Naive thymus-derived CD4-positive, alpha-beta T cell (primary cell): ENCODE results near the gene ZBTB17. TPM values are rescaled to one million over a fixed set of nuclear protein-coding genes. Genes with fewer than 3 reads are reported as not detected.

ENCODE experiments used
- ATAC-seq: fragments of 150-1000 bp; cut with Tn5 transposase; 2 replicates; pipeline ENCODE4 v1.10.0; 2021; ENCODE audit warnings: mild to moderate bottlenecking, moderate library complexity
- CTCF ChIA-PET: fragments of 350-600 bp; sonication (Branson Sonifier 250); formaldehyde crosslinking; loops from one replicate; lab custom pipeline; 2021; ENCODE audit warnings: antibody characterized with exemption; lab: Charles Lee
- POLR2A ChIA-PET: fragments of 350-600 bp; sonication (Branson Sonifier 250); formaldehyde crosslinking; loops from one replicate; lab custom pipeline; 2021; ENCODE audit warnings: antibody characterized with exemption, inconsistent platforms; lab: Charles Lee
- DNase-seq, 9 donors: peaks; one replicate each; pipeline versions ENCODE4 v3.0.0 to v3.0.0-alpha.2; 2020 to 2022; ENCODE audit warnings: mixed read lengths in 1 of 9
- H3K27ac ChIP-seq: one replicate; pipeline ENCODE4 v1.7.0; 2013; ENCODE audit warnings: mild to moderate bottlenecking, low read depth, low read length, moderate library complexity
- H3K27me3 ChIP-seq, 2 donors: one replicate each; pipeline ENCODE4 v1.7.0; 2013; ENCODE audit warnings: low read length in 2 of 2, mild to moderate bottlenecking in 2 of 2, moderate library complexity in 2 of 2; ENCODE audit not compliant: control insufficient read depth in 2 of 2, insufficient read depth in 2 of 2
- H3K36me3 ChIP-seq, 3 experiments: 1 replicate in 2 of 3; 2 replicates in 1 of 3; pipeline ENCODE4 v1.7.0; 2013; ENCODE audit warnings: low read length in 3 of 3, mild to moderate bottlenecking in 3 of 3, moderate library complexity in 1 of 3; ENCODE audit not compliant: insufficient read depth in 3 of 3, control insufficient read depth in 2 of 3
- H3K4me1 ChIP-seq, 2 donors: one replicate each; pipeline ENCODE4 v1.7.0; 2013; ENCODE audit warnings: low read length in 2 of 2, mild to moderate bottlenecking in 2 of 2, moderate library complexity in 1 of 2; ENCODE audit not compliant: control insufficient read depth in 2 of 2, insufficient read depth in 2 of 2
- H3K4me3 ChIP-seq: 2 replicates; pipeline ENCODE4 v1.7.0; 2013; ENCODE audit warnings: mild to moderate bottlenecking, low read length
- H3K9me3 ChIP-seq, 3 experiments: 1 replicate in 2 of 3; 2 replicates in 1 of 3; pipeline ENCODE4 v1.7.0; 2013; ENCODE audit warnings: low read length in 3 of 3; ENCODE audit not compliant: control insufficient read depth in 2 of 3
- H3K27ac Mint-ChIP-seq, 9 donors: one replicate each; pipeline ENCODE4 v1.8.0; 2020 to 2022; ENCODE audit warnings: mixed read lengths in 9 of 9, mild to moderate bottlenecking in 8 of 9, moderate library complexity in 5 of 9, inconsistent platforms in 2 of 9
- H3K27me3 Mint-ChIP-seq, 5 donors: one replicate each; pipeline ENCODE4 v1.8.0; 2021 to 2022; ENCODE audit warnings: mixed read lengths in 5 of 5, mild to moderate bottlenecking in 1 of 5
- H3K36me3 Mint-ChIP-seq, 5 donors: one replicate each; pipeline ENCODE4 v1.8.0; 2020 to 2022; ENCODE audit warnings: mixed read lengths in 5 of 5, mild to moderate bottlenecking in 3 of 5, inconsistent platforms in 1 of 5
- H3K4me1 Mint-ChIP-seq, 7 donors: one replicate each; pipeline ENCODE4 v1.8.0; 2020 to 2022; ENCODE audit warnings: mixed read lengths in 7 of 7, mild to moderate bottlenecking in 3 of 7, inconsistent platforms in 1 of 7
- H3K4me3 Mint-ChIP-seq, 10 donors: one replicate each; pipeline ENCODE4 v1.8.0; 2020 to 2022; ENCODE audit warnings: mild to moderate bottlenecking in 10 of 10, mixed read lengths in 10 of 10, moderate library complexity in 6 of 10, inconsistent platforms in 2 of 10
- H3K9me3 Mint-ChIP-seq, 11 donors: one replicate each; pipeline ENCODE4 v1.8.0; 2020 to 2022; ENCODE audit warnings: mixed read lengths in 11 of 11, mild to moderate bottlenecking in 4 of 11, inconsistent platforms in 1 of 11, moderate library complexity in 1 of 11
- intact Hi-C, 2 donors: fragments of 100-400 bp; cut with micrococcal nuclease; formaldehyde crosslinking; loops; one replicate each; pipeline ENCODE4 v1.15.1; 2023
- polyA plus RNA-seq, 2 donors: library from polyadenylated mRNA; unstranded; fragments of 300-500 nt; fragmentation: Illumina TruSeq; gene quantifications; one replicate each; pipeline ENCODE4 v1.2.3, GENCODE V29; 2021
- total RNA-seq, 6 experiments: library from RNA in 5 of 6; stranded (reverse) in 5 of 6; gene quantifications; 1 replicate in 5 of 6; 2 replicates in 1 of 6; pipeline ENCODE4 v1.2.3 and lab custom pipeline; 2021 to 2026

Gene ZBTB17
- total and polyA plus RNA-seq, 7 experiments from 2014 or later: 11.2 to 85.1 (median 63.5) TPM

DNA sequence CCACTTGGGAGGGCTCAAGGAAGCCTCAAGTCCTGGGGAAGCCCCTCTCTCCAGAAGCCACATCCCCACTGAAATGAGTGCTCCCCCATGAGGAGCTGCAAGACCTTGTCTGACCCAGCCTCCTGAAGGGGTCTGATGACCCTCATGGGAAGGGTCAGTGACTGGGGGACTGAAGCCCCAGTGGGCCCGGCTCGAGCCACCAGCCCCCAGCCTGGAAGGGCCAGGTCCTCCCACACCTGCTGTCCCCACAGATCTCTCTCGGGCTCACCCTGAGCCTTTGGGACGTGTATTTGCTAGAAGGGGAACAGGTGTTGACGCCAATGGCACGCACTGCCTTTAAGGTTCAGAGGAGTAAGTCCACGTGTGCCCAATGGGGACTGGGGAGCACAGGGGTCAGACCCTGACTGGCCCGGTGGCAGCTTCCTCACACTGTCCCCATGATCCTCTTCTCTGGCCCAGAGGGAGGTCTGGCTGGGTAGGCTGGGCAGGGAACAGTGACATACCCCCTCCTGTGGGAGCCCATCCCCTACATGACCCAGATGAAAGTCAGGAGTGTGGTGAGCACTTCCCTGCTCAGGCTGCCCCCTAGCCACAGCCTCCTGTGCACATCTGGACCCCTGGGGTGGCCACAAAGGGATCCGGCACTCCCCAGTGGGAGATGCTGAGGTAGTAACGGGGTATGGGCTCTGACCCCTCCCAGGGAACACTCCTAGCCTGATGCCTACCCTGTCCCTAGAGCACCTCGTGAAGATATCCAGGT is 15.7 kb upstream of the ZBTB17 start:
- no peak for ATAC-seq
- DNase-seq: no peak
- intact Hi-C loops: no loop called here

DNA sequence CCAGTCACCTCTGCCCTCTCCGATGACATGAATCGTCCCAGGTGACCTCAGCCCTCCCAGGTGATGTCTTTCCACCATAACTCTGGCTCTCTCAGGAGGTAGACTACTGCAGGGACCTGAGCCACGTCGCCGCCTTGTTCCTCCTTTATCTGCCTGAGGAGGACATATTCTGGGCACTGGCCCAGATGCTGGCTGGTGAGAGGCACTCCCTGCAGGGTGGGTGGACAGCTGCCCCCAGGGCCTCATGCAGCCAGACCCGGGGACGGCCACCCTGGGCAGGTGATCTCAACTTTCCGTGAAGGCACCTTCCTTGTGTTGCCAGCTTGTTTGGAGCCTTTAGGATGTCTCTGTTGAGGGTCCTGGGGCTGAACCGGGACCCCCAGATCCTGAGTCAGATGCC is 13.9 kb upstream of the ZBTB17 start:
- no peaks in the 10 kb centered on the region for H3K4me1 ChIP-seq
- no peaks in the 10 kb centered on the region for H3K4me1 Mint-ChIP-seq

More for the DNA sequence above, 15.7 kb upstream of the ZBTB17 start:
- no peaks in the 10 kb centered on the region for H3K36me3 Mint-ChIP-seq
- POLR2A ChIA-PET: no interaction called here
- no peaks in the 10 kb centered on the region for H3K4me1 ChIP-seq
- H3K4me1 Mint-ChIP-seq: no peaks in the 10 kb centered on the region
- H3K27me3 ChIP-seq: no peaks in the 10 kb centered on the region
- peaks cover 0 to 3% (median 0%) of the 10 kb centered on the region in 5 donors for H3K27me3 Mint-ChIP-seq
- H3K4me3 Mint-ChIP-seq: no peak overlapping the region
- no peak overlapping the region for H3K4me3 ChIP-seq
- H3K27ac Mint-ChIP-seq: no peak overlapping the region
- no peaks in the 10 kb centered on the region for H3K9me3 Mint-ChIP-seq
- no peak overlapping the region for H3K27ac ChIP-seq
- no peaks in the 10 kb centered on the region for H3K36me3 ChIP-seq
- H3K9me3 ChIP-seq: no peaks in the 10 kb centered on the region
- CTCF ChIA-PET: interaction anchor here (0.6 kb wide), 1 partner anchor 65 kb away, joined by 4 read pairs; no protein-coding TSS in a partner anchor

DNA sequence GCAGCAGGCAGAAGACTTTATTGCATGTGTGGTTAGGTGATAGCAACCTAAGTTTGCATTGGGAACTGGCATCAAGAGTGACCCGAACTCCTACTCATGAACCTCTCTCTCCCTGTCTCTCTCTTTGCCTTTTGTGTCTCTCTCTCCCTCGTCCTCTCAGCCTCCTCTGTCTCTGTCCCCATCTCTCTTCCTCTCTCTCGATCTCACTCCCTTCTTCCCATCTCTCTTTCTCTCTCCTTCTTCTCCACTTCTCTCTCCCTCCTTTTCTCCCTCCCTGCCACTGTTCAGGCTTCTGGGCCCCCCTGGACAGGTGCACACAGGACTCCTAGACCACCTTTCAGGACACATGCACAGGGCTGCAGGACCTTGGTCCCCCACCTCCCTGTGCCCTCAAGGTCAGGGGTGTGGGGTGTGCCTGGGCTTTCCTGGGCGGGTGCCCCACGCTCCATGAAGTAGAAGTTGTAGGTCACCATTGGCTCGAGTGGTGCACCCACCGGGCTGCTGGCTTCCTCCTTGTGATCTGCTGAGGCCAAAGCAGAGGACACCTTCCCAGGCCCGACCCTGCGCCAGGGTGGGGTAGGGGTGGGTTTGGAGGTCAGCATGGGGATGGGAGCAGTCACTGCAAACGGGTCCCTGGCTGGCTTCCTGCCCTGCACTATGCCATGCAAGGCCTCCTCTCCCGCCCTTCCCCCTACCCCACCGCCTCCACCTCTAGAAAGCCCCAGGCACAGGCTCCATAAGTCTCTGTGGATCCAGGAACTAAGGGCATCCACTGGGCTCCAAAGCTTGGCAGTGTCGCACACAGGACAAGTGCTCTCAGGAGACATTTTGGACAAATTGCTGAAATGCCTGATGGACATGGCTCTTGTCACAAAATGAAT is 13.2 kb upstream of the ZBTB17 start:
- H3K27ac ChIP-seq: no peak overlapping the region
- no peak overlapping the region for H3K4me3 ChIP-seq
- Mint-ChIP-seq H3K9me3 (no peaks in the 10 kb centered on the region), H3K27ac (peak overlapping the region in 1 of 9 donors; percentile 17), H3K4me3 (no peak overlapping the region), H3K4me1 (no peaks in the 10 kb centered on the region), H3K27me3 (peaks cover 0 to 3% (median 0%) of the 10 kb centered on the region in 5 donors), H3K36me3 (no peaks in the 10 kb centered on the region)
- H3K4me1 ChIP-seq: no peaks in the 10 kb centered on the region
- ATAC-seq (no peak), DNase-seq (no peak)
- ChIA-PET POLR2A (no interaction called here), CTCF (no interaction called here)
- intact Hi-C loops: no loop called here
- H3K36me3 ChIP-seq: no peaks in the 10 kb centered on the region
- no peaks in the 10 kb centered on the region for H3K27me3 ChIP-seq
- no peaks in the 10 kb centered on the region for H3K9me3 ChIP-seq

More for the DNA sequence above, 13.9 kb upstream of the ZBTB17 start:
- Mint-ChIP-seq H3K4me3 (no peak overlapping the region), H3K36me3 (no peaks in the 10 kb centered on the region), H3K9me3 (no peaks in the 10 kb centered on the region), H3K27ac (no peak overlapping the region), H3K27me3 (peaks cover 0 to 3% (median 0%) of the 10 kb centered on the region in 5 donors)
- no peak overlapping the region for H3K27ac ChIP-seq
- POLR2A ChIA-PET: no interaction called here
- ATAC-seq (no peak), DNase-seq (no peak)
- CTCF ChIA-PET: no interaction called here
- H3K4me3 ChIP-seq: no peak overlapping the region
- intact Hi-C loops: no loop called here
- H3K36me3 ChIP-seq: no peaks in the 10 kb centered on the region
- no peaks in the 10 kb centered on the region for H3K27me3 ChIP-seq
- H3K9me3 ChIP-seq: no peaks in the 10 kb centered on the region

DNA sequence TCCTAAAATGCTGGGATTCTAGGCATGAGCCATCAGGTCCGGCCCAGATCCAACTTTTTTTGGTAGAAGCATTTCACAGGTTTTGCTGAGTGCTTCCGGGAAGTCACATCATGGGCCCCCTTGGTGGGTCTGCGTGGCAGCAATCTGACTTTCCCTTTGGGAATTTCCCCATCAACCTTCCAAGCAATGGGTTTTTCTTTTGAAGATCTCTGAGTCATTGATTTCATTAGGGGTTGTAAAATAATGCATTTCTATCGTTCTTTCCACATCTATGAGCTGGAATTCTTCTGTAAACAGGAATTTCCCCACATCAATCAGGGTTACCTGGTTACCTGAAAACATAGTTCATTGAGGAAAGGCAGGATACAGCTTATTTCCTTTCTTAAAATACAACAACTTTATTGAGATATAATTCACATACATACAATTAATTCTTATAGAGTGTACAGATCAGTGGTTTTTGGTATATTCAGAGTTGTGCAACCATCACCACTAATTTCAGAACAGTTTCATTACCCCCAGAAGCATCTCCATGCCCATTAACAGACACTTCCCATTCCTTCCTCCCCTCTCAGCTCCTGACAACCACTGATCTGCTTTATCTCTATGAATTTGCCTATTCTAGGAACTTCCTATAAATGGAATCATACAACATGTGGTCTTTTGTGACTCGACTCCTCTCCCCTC is 9.9 kb upstream of the ZBTB17 start:
- ChIA-PET POLR2A (interaction anchor here (0.7 kb wide), 1 partner anchor 407 kb away, joined by 3 read pairs; no protein-coding TSS in a partner anchor), CTCF (no interaction called here)
- H3K4me3 Mint-ChIP-seq: no peak overlapping the region
- H3K27ac ChIP-seq: no peak overlapping the region
- no peaks in the 10 kb centered on the region for H3K27me3 ChIP-seq
- no peaks in the 10 kb centered on the region for H3K4me1 Mint-ChIP-seq
- H3K27ac Mint-ChIP-seq: no peak overlapping the region
- intact Hi-C loops: no loop called here
- no peak overlapping the region for H3K4me3 ChIP-seq
- H3K9me3 Mint-ChIP-seq: no peaks in the 10 kb centered on the region
- no peaks in the 10 kb centered on the region for H3K4me1 ChIP-seq
- DNase-seq (no peak), ATAC-seq (no peak)
- H3K36me3 ChIP-seq: no peaks in the 10 kb centered on the region
- no peaks in the 10 kb centered on the region for H3K36me3 Mint-ChIP-seq
- peaks cover 0 to 3% (median 0%) of the 10 kb centered on the region in 5 donors for H3K27me3 Mint-ChIP-seq
- H3K9me3 ChIP-seq: peaks cover 0 to 3% (median 0%) of the 10 kb centered on the region in 3 experiments

- Histone ChIP-seq H3K36me3 (no peaks in the 10 kb centered on the region), H3K27me3 (no peaks in the 10 kb centered on the region), H3K9me3 (peaks cover 0 to 3% (median 0%) of the 10 kb centered on the region in 3 experiments), H3K27ac (no peak overlapping the region), H3K4me3 (no peak overlapping the region), H3K4me1 (no peaks in the 10 kb centered on the region)
- H3K27ac Mint-ChIP-seq: no peak overlapping the region
- no peaks in the 10 kb centered on the region for H3K4me1 Mint-ChIP-seq
- ATAC-seq (no peak), DNase-seq (no peak)
- no peak overlapping the region for H3K4me3 Mint-ChIP-seq
- intact Hi-C loops: no loop called here
- POLR2A ChIA-PET: no interaction called here
- no peaks in the 10 kb centered on the region for H3K9me3 Mint-ChIP-seq
- CTCF ChIA-PET: no interaction called here
- H3K27me3 Mint-ChIP-seq: peaks cover 0 to 3% (median 0%) of the 10 kb centered on the region in 5 donors
- H3K36me3 Mint-ChIP-seq: no peaks in the 10 kb centered on the region
Observed at GRCh38 chr1:15983275-15983674, 7.4 kb upstream of the ZBTB17 start.

DNA sequence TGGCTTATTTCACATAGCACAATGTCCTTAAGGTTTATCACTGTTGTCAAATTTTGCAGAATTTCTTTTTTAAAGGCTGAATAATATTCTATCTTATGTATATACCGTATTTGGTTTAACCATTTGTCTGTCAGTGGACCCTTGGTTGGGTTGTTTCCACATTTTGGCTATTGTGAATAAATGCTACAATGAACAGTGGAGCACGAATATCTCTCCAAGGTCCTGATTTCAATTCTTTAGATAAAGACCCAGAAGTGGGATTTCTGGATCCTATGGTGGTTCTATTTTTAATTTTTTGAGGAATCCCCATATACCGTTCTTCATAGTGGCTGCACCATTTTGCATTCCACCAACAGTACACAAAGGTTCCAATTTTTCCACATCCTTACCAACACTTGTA is 5.8 kb upstream of the ZBTB17 start:
- H3K9me3 Mint-ChIP-seq: peaks cover 0 to under 1% (median 0%) of the 10 kb centered on the region in 11 donors
- no peak overlapping the region for H3K4me3 ChIP-seq
- no peak overlapping the region for H3K27ac ChIP-seq
- peaks cover 0 to under 1% of the 10 kb centered on the region in 2 donors for H3K4me1 ChIP-seq
- H3K36me3 Mint-ChIP-seq: no peaks in the 10 kb centered on the region
- H3K27ac Mint-ChIP-seq: no peak overlapping the region
- ChIA-PET POLR2A (no interaction called here), CTCF (no interaction called here)
- H3K4me1 Mint-ChIP-seq: peaks cover under 1 to 2% (median 2%) of the 10 kb centered on the region in 7 donors
- H3K9me3 ChIP-seq: peaks cover 0 to 3% (median 0%) of the 10 kb centered on the region in 3 experiments
- DNase-seq (no peak), ATAC-seq (no peak)
- no peaks in the 10 kb centered on the region for H3K36me3 ChIP-seq
- H3K27me3 ChIP-seq: no peaks in the 10 kb centered on the region
- no peak overlapping the region for H3K4me3 Mint-ChIP-seq
- intact Hi-C loops: no loop called here
- H3K27me3 Mint-ChIP-seq: peaks cover 0 to 3% (median 0%) of the 10 kb centered on the region in 5 donors
